ENCODE results near the gene TRPV5.
"Not testable (repeated sequence)": the region's sequence is repeated elsewhere in the genome, so short reads cannot be mapped to it uniquely, and the experiment has no call there.

TRPV5 gene

DNA sequence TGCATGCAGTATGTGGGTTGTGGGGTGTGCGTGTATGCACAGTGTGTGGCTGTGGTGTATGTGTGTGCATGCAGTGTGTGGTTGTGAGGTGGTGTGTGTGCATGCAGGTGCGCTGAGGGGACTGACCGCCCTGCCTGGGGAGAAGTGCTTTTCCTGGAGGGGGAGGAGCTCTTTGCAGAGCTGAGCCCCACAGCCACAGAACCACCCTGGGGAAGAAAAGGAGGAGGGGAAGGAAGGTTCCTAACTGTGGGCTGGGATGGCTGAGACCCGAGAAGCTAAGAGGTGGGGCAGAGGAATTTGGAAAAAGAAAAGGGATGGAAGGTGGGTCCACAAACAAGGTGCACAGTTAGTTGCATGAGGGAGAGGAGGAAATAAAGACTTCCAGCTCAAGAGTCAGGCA lies at the start of gene TRPV5:
Gene TRPV5, minus strand, starts transcription at position 123 of the 400 bp plus-strand sequence. CDS start 287 bp downstream, outside the sequence.
- no peak for DNase-seq

DNA sequence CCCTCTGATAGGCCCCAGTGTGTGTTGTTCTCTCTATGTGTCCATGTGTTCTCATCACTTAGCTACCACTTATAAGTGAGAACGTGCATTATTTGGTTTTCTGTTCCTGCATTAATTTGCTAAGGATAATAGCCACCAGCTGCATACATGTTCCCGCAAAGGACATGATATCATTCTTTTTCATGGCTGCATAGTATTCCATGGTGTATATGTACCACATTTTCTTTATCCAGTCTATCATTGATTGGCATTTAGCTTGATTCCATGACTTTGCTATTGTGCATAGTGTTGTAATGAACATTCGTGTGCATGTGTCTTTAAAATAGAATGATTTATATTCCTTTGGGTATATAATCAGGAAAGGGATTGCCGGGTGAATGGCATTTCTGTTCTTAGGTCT lies 44.9 kb upstream of the TRPV5 start:
- not testable (repeated sequence) for DNase-seq

- DNase-seq, result no peak
These were observed 41.1 kb upstream of the TRPV5 start for GRCh38 chr7:142974626-142975025.

GRCh38 chr7:142969183-142969582 lies 35.6 kb upstream of the TRPV5 start:
- DNase-seq, result no peak

DNA sequence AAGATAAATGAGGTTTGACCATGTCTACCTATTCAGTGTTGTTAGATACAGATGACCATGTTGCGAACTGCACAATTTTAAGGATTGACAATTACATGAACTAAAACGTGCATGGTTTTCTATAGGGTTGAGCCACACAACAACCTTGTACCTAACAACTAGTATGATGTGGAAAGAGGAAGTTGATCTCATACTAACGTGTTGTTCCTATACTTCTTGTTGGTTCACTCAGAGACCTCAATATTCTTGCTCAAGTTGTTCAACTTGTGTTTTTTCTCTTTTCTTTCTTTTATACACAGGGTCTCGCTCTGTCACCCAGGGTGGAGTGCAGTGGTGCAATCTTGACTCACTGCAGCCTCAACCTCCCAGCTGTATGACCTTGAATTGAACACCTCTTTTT lies 34.7 kb upstream of the TRPV5 start:
- no peak for DNase-seq

DNA sequence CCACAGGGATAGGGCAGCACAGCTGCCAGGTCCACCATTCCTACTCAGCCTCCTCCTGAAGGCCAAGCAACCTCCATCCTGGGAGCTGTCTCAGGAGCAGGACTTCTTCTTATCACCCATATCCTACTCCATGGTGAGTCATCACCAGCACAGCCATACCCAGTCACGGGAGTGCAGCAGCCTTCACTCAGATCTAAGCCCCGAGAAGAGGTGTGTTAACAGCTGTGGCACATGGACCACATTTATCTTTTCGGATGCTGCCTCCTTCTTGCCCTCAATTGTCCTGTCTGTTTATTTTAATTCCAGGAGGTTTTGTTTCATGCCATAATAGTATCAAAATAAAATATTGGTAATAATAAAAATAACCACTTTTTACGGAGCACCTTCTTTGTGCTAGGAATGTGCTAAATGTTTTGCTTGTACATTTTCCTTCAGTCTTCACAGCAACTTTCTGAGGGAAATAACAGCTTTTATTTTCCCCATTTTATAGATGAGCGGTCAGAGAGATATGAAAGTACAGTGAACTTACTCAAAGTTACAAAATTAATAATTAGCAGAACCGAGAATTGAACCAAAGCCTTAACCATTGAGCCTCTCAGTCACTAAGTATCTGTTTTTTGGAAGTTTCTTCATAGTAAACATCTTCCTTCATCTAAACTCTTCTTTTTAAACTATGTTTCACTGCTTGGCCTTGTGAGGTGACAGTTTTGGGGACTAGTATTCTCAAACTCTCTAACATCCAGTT lies 31.1 kb upstream of the TRPV5 start:
- peak; percentile 14 for DNase-seq

DNA sequence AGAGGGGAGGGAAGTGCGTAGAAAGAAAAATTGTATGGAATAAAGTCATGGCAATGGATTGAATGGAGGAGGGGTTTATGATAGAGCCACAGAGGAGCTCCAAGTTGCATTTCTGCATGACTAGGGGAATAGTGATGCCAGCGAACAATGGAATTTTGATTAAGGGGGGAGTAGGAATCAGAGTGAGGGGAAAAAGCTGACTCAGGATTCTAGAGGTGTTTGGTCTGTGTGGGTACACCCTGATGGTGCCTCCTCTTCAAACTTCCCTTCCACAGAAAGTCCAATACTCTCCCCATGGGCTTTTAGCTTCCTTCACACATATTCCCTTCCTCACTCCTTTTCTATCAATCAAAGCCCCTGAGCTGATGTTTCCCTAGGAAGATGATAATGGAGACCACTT lies 30.4 kb upstream of the TRPV5 start:
- DNase-seq, result no peak

DNA sequence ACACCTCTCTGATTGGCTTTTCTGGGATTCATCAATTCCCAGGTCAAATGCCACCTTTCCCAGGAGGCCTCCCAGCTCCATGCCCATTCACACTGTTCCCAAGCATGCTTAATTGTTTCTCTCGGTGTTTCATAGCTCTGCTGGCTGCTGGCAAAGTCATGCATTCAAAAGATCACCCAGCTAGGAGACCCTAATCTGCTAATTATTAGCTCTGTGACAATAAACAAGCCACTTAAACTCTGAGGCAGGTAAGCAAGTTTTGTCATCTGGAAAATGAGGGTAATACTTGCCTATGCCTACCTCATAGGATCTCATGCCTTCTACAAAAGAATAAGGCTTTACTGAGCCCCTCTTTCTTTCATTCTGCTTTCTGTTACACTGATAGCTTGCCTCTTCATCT lies 29.4 kb upstream of the TRPV5 start:
- DNase-seq, result no peak

DNA sequence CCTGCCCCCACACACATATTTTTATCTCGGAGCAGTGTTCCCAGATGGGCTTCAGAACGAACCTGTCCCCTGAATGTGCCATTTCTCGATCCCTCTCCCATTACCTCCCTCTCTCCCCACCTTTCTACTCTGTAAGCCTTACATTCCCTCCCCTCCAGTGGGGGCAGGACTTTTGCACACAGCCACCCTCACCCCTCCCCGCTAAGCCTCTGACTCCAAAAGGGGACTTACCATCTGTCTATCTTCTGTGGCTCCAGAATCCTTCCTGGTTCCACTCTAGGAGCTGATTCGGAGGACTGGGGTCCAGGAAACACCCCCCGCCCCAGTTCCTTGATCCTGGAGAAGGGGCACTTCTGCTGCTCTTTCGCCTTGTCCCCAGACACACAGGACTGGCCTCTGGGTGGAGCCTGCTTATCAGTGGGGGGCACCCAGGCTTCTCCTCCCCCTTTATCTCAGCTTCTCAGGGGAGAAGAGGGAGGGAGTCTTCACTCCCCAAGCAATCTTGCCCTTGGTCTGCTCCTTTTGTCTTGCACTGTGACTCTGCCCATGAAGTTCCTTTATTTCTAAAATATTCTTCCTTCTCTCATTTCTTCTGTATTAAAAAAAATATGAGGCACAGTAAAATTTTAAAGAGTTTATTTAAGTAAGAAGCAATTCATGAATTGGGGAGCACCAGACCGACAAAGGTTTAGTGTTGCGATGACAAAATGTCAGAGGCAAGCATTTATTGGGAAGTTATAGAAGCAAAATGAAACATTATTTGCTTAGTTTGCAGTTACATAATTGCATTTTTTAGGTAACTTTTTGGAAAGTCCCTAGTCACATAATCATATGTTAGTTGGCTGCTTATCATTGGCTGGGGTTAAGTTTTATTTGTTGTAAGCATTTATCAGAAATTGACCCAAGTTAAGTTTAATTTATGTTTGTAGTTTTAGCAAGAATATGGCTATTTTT lies 28.7 kb upstream of the TRPV5 start, which contains the start of gene KEL:
Gene KEL, minus strand, starts transcription at position 391 of the 954 bp plus-strand sequence. Its CDS starts 157 bp downstream, at position 234.
- no peak for DNase-seq

DNA sequence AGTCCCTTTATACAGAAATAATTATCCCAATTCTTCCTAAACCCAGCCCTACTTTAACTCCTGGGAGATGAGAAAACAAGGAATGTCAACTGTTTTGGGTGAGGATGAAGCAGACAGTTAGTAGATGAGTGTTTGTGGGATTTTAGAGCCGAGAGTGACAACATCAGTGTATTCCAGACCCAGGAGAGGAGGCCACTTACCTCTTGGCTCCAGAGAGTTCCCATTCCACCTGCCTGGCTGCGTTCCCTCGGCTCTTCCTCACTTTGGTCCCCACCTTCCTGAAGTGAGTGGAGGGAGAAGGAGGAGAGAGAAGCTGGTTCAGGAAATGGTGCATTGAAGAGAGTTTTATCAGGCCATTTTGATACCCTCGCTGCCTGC lies 28.0 kb upstream of the TRPV5 start:
- no peak for DNase-seq

GRCh38 chr7:142960955-142961512 lies 27.5 kb upstream of the TRPV5 start:
- no peak for DNase-seq

GRCh38 chr7:142959202-142959601 lies 25.7 kb upstream of the TRPV5 start:
- DNase-seq, result no peak

DNA sequence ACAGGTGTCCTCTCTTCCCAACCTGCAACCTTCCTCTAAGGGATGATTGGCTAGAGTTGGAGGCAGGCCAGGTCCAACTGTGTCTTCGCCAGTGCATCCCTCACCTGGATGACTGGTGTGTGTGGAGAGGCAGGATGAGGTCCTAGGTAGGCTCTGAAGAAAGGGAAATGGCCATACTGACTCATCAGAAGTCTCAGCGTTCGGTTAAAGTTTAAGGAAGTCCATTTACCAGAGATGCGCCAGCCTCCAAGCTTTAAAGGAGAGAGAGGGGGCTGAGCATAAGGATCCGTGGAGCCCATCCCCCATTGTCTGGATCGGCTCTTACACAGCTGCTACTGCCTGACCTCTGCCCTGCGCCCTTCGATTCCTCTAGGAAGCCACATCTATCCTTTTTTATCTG lies 24.2 kb upstream of the TRPV5 start:
- no peak for DNase-seq

- no peak for DNase-seq
These were observed 23.5 kb upstream of the TRPV5 start for GRCh38 chr7:142956951-142957623.

DNA sequence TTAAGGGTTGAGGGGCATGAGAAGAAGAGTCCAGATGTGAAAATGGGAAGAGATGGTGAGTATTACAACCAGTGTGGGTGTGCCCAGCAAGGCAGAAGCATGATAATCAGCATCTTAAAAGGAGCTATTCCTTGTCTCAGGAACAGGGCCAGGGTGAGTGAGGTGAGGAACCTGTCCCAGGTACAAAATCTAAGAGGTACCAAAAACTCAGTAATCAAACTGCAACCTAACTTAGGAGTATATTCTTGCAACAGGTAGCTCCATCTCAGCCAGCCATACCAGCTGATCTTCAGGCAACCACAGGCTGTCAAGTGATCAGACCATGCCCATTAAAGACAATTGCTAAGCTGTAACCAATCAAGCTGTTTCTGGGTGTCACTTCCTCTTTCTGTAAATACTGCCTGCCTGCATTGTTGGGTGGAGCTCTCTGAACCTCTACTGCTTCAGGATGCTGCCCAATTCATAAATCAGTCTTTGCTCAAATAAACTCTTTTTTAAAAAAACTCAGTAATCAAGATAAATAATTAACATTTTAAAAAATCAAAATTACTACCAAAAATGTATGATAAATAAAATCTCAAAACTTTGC lies 21.2 kb upstream of the TRPV5 start:
- DNase-seq, result no peak

DNA sequence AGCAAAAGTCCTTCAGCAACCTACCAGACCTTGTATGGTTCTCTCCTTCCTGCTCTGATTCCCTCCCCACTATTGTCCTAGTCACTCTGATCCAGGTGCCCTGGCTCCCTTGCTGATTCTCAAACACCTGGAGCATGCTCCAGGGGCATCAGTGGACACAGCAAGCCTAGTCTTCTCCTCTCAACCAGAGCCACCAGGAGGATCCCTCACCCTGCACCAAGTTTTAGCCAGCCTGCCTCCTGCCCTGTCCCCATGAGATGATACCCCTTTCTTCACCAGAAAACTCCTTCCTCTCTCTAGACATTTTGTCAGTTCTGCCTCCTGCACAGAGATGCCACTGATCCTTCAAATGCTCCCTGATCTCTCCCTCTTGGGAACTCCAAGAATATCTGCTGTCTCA lies 16.7 kb upstream of the TRPV5 start:
- no peak for DNase-seq

DNA sequence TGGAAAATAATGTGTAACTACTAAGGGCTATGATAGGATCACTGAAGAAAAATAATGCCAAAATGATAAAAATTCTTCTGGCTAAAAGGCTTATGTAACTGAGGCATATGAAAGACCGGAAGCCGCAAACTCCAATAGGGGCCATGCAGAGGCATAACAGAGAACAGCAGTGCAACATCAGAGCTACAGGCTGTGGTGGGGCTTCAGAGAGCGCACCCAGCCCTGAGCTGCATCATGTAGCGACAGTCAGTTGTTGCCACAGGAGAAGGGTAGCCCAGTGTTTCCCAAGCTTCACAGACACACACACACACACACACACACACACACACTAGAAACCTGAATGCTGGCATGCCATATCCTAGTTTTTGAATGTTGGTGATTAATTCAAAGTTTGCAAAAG lies 15.1 kb upstream of the TRPV5 start:
- DNase-seq, result no peak

DNA sequence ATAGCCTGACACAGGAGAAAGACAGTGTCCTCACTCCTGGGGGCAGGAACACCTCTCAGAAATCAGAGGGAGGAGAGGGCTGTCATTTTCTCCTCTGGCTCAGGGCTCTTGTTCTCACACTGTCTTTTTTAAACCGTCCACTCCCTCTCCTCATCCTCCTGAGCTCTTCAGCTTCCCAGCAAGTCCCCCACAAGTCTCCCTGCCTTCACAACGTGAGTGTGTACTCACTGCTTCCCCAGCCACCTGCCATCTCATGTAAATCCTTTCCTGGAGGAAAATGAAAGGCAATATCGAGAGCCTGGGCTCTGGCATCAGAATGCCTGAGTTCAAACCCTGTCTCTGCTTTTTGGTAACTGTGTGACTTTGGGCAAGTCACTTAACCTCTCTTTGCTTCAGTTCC lies 11.5 kb upstream of the TRPV5 start:
- no peak for DNase-seq

DNA sequence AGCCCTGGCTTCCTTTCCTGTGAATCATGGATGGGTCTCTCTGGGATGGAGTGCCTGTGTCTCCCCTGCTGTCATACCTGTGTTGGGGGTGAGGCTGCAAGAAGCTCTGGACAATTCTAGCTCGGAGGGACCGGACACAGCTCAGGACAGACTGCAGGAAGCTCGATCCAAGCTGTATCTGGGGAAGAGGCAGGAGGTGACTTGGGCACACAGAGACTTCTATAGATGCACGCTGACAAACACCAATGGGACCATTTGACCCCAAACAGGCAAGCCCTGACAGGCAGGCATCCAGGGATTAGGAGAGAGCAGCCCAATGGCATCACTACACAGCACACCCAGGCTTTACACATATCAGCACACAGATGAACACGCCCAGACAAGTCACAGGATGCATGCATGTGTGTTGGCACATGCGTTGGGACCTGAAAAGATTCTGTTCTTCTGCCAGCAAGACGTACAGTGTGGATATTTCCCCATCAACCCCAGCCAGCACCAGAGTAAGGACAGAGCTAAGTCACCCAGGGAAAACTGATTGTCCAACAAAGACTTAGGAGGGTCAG lies 10.2 kb upstream of the TRPV5 start:
- no peak for DNase-seq

DNA sequence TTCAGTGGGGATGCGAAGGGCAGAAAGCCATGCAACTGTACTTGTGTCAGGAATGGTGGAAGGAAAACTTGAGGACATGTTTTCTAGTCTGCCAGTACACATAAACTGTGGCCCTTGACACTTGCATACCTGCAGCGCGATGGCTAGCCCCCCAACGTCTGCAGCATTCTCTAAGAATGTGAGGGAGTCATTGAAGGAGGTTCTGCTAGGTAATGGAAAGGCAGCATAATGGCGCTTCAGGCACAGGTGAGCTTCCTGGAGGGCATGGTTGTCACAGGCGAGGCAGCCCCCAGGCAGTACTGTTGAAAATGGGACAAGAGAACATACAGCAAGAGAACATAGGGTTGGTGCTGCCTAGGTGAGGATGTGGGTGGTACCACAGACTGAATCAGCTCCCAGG lies 9.2 kb upstream of the TRPV5 start:
- no peak for DNase-seq

GRCh38 chr7:142941541-142941940 lies 8.0 kb upstream of the TRPV5 start:
- no peak for DNase-seq

DNA sequence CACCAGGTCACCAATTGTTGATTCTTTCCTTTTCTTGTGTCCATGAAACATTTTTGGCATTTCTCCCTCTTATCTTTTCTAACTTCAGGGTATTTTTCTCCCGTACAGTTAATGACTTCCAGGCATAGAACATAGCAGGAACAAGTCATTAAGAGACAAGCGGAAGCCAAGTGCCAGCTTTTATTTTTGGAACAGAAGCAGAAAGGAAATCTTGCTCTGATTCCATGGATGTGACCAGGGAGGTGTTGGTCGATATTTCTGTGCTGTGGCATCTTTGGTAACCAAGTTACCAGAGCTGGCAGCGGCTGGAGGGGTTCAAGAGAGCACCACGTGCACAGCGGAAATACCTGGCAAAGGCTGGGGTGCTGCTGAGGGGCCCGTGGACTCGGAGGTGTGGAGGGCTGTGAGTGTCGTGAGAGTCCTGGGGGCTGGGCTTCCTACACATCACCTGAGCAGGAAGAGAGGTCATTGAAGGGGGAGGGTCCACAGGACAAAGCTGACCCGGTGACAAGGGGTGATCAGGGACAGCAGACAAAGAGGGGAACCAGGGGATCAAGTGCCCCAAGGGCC lies 7.5 kb upstream of the TRPV5 start:
- DNase-seq, result no peak
